Peyer's patch (tissue), 4 donors: Measurements from ENCODE around the gene PRKCH. TPM values are rescaled to one million over a fixed set of nuclear protein-coding genes. Genes with fewer than 3 reads are reported as not detected.

Experiments used
- DNase-seq, 3 donors: peaks; one replicate each; pipeline ENCODE4 v3.0.0-alpha.2; 2017 to 2019
- H3K27ac ChIP-seq, 4 donors: fragments of 200-600 bp; sonication (generic); one replicate each; pipeline ENCODE4 v1.5.1; 2016 to 2019
- H3K27me3 ChIP-seq, 2 donors: fragments of 200-600 bp; sonication (generic); one replicate each; pipeline ENCODE4 v1.5.1; 2019
- H3K36me3 ChIP-seq, 3 donors: fragments of 200-600 bp; sonication (generic); one replicate each; pipeline ENCODE4 v1.5.1; 2016 to 2019
- H3K4me1 ChIP-seq, 4 donors: fragments of 200-600 bp; sonication (generic); one replicate each; pipeline ENCODE4 v1.5.1; 2016 to 2019
- H3K4me3 ChIP-seq, 4 donors: fragments of 200-600 bp; sonication (generic); 1 replicate in 3 of 4; 2 replicates in 1 of 4; pipeline ENCODE4 v1.5.1; 2016 to 2019; ENCODE audit warnings: mild to moderate bottlenecking in 1 of 4
- H3K9me3 ChIP-seq, 4 donors: fragments of 200-600 bp; sonication (generic); one replicate each; pipeline ENCODE4 v1.5.1; 2016 to 2019; ENCODE audit warnings: mild to moderate bottlenecking in 1 of 4
- CTCF ChIP-seq, 6 experiments: fragments of 450-650 bp in 4 of 6; fragments of 200-600 bp in 2 of 6; sonication (generic) in 1 of 6; IDR thresholded peaks; one replicate each; pipeline ENCODE4 v1.5.1; 2017 to 2019; ENCODE audit warnings: antibody characterized with exemption in 6 of 6, mild to moderate bottlenecking in 3 of 6, moderate library complexity in 1 of 6
- POLR2A ChIP-seq, 2 donors: fragments of 450-650 bp; IDR thresholded peaks; one replicate each; pipeline ENCODE4 v1.5.1; 2017; ENCODE audit warnings: antibody characterized with exemption in 2 of 2, mild to moderate bottlenecking in 2 of 2, moderate library complexity in 2 of 2
- total RNA-seq, 4 donors: library from RNA; depleted of rRNA; stranded (reverse); fragments of >200 nt; gene quantifications; one replicate each; pipeline ENCODE4 v1.1.0, GENCODE V29; 2016

Gene PRKCH
- total RNA-seq, 4 donors from 2014 or later, result 32.5 to 64.2 (median 53.0) TPM

GRCh38 chr14:61530296-61530695, 208.9 kb downstream of the PRKCH start:
- TF ChIP-seq POLR2A (IDR thresholded peaks at IDR 0.05) (no peak), CTCF (IDR thresholded peaks at IDR 0.05) (no peak)
- no peaks in the 10 kb centered on the region for H3K9me3 ChIP-seq
- H3K27ac ChIP-seq, result peak overlapping the region in 3 of 4 donors; percentile 41 to 80 (median 56)
- no peak overlapping the region for H3K4me3 ChIP-seq
- peaks cover 0 to 57% (median 12%) of the 10 kb centered on the region in 4 donors for H3K4me1 ChIP-seq
- DNase-seq, result no peak
- no peaks in the 10 kb centered on the region for H3K27me3 ChIP-seq
- H3K36me3 ChIP-seq, result no peaks in the 10 kb centered on the region

GRCh38 chr14:61530896-61531295, 209.5 kb downstream of the PRKCH start:
- no peak for DNase-seq

GRCh38 chr14:61531465-61532122, 210.2 kb downstream of the PRKCH start:
- no peak for DNase-seq
- H3K4me3 ChIP-seq, result no peak overlapping the region
- H3K9me3 ChIP-seq, result no peaks in the 10 kb centered on the region
- peaks cover 0 to 50% (median 8%) of the 10 kb centered on the region in 4 donors for H3K4me1 ChIP-seq
- H3K27ac ChIP-seq, result peak overlapping the region in 3 of 4 donors; percentile 30 to 80 (median 56)
- TF ChIP-seq CTCF (IDR thresholded peaks at IDR 0.05), result no peak
- TF ChIP-seq POLR2A (IDR thresholded peaks at IDR 0.05), result no peak
- H3K36me3 ChIP-seq, result no peaks in the 10 kb centered on the region
- H3K27me3 ChIP-seq, result no peaks in the 10 kb centered on the region

More at GRCh38 chr14:61530896-61531295, 209.5 kb downstream of the PRKCH start:
- peaks cover 0 to 52% (median 9%) of the 10 kb centered on the region in 4 donors for H3K4me1 ChIP-seq
- peak overlapping the region in 3 of 4 donors; percentile 41 to 80 (median 56) for H3K27ac ChIP-seq
- no peaks in the 10 kb centered on the region for H3K9me3 ChIP-seq
- no peak overlapping the region for H3K4me3 ChIP-seq
- H3K36me3 ChIP-seq, result no peaks in the 10 kb centered on the region
- TF ChIP-seq CTCF (IDR thresholded peaks at IDR 0.05), result no peak
- no peak for TF ChIP-seq POLR2A (IDR thresholded peaks at IDR 0.05)
- no peaks in the 10 kb centered on the region for H3K27me3 ChIP-seq

- no peak for DNase-seq
- Histone ChIP-seq H3K4me1 (peaks cover 0 to 51% (median 7%) of the 10 kb centered on the region in 4 donors), H3K27me3 (no peaks in the 10 kb centered on the region), H3K36me3 (no peaks in the 10 kb centered on the region), H3K27ac (peak overlapping the region in 3 of 4 donors; percentile 30 to 80 (median 56)), H3K4me3 (no peak overlapping the region), H3K9me3 (no peaks in the 10 kb centered on the region)
- TF ChIP-seq CTCF (IDR thresholded peaks at IDR 0.05), result no peak
- TF ChIP-seq POLR2A (IDR thresholded peaks at IDR 0.05), result no peak
Measured at GRCh38 chr14:61532123-61532505, 210.7 kb downstream of the PRKCH start.

- Histone ChIP-seq H3K4me1 (peaks cover 0 to 52% (median 4%) of the 10 kb centered on the region in 4 donors), H3K27me3 (no peaks in the 10 kb centered on the region), H3K4me3 (no peak overlapping the region), H3K27ac (peak overlapping the region in 3 of 4 donors; percentile 2 to 80 (median 56)), H3K9me3 (no peaks in the 10 kb centered on the region), H3K36me3 (no peaks in the 10 kb centered on the region)
- no peak for DNase-seq
- TF ChIP-seq POLR2A (IDR thresholded peaks at IDR 0.05) (no peak), CTCF (IDR thresholded peaks at IDR 0.05) (no peak)
Measured at GRCh38 chr14:61532763-61533162, 211.4 kb downstream of the PRKCH start.
